NCI-H2196 (cell line): ENCODE data around the gene WNT7B.

Source experiments
- DNase-seq: peaks from one replicate; lab custom pipeline; 2025; ENCODE audit not compliant: unreplicated experiment; lab: John Stamatoyannopoulos, UW

Gene WNT7B

DNA sequence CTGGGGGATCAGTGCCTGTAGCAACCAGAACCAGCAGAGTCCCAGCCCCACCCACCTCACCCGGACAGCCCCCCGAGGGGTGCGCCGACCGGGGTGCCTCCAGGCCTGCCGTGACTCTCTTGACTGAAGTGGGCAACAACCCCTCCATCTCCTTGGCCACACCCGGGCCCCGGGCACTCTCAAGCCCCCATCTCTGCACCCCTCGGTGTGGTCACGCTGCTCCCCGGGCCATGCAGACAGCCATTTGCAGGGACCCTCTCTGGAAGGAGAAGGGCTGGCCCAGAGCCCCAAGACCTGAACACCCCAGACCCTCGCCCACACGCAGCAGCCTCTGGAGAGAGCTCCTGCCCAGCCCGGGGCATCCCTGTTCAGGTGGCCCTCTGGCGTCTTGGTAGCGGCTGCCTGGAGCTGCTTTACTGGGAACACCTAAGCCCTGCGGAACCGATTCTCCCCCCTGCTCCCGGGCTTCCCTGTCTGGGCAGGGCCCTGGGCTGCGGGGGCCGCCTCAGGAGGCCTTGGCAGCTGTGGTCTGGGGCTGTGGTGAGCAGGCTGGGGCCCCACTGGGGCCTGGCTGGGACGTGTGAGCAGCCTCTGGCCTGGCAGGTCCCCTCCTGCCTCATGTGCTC lies 84.9 kb downstream of the WNT7B start:
- DNase-seq = no peak

DNA sequence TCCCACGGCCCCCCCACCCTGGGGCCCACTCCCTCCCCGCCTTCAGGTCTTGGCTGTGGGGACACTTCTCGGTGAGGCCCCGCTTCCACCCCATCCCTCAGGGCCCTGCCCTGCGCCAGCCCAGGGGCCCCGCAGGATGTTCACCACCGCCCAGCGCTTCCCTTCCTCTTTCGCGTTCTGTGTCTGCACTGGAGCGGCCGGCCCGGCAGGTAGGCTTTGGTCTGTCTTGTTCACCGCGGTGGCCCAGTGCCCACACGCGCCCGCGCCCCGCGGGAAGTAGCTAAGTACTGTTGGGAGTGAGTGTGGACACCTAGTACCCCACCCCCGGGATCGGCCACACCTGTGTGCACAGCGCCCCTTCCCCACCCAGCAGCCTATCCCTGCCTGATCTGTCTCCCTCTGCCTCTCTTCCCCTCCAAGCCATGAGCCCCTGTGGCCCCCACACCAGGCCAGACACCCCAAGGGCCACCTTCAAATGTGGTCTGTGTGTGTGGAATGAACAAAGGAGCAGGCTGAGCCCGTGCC lies 85.4 kb downstream of the WNT7B start:
- DNase-seq = no peak

DNA sequence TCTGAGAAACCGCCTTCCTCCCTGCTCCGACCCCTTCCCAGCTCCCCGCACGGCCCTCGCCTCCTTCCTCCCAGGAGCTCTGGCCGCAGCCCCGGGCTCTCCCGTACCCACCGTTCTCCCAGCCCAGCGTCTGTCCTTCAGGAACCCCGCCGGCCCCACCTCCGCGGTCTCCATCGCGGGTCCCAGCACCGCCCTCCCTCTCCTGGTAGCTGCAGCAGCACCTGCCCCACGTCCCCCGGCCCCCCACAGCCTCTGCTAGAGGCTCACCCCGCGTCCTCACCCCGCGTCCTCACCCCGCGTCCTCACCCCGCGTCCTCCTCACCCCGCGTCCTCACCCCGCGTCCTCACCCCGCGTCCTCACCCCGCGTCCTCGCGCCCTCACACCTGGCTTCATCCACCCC lies 85.9 kb downstream of the WNT7B start:
- DNase-seq = no peak

DNA sequence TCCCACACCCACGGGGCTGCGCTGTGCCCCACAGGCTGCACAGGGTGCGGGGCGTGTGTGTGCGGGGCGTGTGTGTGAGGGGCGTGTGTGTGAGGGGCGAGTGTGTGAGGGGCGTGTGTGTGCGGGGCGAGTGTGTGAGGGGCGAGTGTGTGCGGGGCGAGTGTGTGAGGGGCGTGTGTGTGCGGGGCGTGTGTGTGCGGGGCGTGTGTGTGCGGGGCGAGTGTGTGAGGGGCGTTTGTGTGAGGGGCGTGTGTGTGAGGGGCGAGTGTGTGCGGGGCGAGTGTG lies 86.7 kb downstream of the WNT7B start:
- no peak for DNase-seq

DNA sequence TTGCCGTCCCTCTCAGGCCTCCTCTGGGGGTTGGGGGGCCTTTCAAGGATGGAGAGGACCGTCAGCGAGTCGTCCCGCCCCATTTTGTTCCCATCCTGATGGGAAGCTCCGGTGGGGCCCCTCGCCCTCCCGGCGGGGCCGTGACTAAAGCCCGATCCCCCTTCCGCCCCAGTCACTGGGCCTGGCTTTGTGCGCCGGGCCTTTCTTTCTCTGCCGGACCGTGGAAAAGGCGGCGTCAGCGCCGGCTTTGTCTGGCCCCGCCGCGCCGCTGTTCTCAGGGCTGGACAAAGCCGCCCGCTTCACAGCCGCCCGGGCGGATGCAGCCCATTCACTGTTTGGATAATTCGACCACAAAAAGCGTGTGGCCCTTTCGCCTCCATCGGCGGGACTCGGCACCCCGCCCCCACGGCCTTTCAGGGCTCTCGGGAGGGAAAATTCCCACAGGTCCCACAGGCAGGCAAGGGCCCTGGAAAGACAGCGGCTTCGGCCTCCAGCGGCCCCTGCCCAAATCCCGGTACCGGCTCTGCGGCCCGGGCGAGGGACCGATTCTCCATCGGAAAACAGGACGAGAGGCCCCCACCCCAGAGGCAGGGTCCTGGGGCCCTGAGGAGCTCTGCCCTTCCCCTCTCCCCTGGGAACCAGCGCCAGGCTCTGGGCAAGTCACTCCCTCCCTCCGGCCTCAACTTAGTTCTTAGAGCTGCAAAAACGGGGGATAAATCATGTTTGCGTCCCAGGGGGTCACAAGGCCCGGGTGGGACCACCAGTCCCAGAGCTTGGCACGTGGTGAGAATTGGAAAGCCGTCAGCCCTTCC lies 87.2 kb downstream of the WNT7B start:
- no peak for DNase-seq

DNA sequence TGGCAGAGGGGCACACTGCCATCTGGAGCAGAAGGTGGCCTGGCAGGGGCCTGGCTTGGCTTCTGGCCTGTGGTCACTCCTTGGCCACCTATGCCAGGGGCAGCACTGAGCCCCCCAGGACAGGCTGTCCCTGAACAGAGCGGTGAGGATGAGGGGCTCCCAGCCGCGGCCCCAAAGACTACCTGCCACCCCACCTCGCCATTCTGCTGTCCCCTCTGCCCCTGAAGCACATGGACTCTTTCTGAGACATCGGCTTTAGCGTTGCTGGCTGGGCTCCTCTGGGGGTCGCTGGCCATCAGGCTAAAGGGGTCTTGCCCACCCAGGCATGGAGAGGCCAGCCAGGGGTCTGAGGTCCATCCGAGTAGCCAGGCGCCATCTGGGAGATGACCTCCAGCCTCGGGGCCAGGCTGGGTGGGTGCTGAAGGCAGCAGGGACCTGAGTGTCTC lies 87.8 kb downstream of the WNT7B start:
- no peak for DNase-seq

DNA sequence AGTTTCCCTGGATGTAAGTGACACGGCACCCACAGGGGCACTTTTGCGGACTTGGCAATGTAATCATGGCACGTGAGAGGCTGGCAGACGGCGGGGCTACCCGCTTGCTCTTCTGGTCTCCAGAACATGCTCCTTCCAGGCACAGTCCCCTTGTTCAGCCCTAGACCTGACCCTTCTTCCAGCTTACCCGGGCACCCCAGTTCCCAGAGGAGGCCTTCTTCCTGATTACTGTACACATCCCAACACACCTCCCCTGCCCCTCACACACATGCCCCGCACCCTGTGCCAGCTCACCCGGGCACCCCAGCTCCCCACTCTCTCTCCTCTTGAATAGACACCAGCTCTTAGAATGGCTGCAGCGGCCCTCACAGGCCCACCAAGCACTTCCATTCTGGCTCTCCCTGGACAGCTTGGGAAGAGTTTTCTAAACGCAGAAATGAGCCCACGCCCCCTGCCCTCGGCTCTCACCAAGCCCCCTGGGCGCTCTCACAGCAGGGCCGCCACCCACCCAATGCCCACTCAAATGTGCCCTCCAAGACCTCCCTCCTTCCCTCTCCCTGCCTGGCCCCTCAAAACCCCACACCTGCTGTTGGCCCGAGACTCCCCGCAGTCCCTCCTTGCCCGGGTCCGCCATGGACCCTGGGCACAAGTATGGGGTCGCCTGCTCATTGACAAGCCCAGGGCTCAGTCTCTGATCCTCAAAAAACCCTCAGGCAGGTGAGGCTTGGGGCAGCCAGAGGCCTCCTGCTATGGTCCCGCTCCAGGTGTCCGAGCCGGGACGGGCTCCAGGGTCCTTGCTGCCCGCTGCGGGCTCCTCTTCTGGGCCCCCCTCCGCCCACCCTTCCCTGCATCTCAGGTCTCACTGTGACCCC lies 88.5 kb downstream of the WNT7B start:
- DNase-seq = no peak

DNA sequence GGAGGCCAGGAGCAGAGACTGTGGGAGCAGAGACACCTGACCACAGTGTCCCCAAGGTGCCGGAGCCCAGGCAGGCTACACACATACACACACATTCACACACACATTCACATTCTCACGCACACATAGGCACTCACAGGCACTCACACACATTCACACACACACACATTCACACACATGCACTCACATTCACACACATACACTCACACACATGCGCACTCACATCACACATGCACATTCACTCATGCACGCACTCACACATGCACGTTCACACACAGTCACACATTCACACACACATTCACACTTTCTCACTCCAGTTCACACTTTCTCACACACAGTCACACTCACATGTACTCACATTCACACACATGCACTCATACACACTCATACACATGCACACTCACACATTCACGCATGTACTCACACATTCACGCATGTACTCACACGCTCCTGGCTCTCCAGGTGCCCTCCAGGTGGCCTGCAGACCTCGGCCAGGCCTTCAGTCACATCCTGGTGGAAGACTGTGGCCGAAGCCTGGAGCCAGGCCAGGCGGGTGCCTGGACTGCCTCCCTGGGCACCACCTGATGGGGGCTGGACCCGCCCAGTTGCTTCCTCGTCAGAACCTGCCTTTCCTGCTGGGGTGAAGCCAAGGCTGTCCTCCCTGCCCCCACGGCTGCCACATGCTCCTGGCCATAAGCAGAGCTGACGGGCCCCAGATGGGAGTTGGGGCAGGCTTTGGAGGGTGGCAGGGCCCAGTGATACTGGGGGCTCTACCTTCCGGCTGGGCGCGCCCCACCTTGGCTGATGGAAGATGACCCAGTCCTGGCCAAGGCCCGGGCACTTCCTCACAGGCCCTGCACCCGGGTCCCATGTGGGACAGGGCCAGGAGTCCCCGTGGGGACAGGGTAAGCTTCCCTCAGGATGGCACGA lies 89.5 kb downstream of the WNT7B start:
- peak; percentile 95 for DNase-seq

DNA sequence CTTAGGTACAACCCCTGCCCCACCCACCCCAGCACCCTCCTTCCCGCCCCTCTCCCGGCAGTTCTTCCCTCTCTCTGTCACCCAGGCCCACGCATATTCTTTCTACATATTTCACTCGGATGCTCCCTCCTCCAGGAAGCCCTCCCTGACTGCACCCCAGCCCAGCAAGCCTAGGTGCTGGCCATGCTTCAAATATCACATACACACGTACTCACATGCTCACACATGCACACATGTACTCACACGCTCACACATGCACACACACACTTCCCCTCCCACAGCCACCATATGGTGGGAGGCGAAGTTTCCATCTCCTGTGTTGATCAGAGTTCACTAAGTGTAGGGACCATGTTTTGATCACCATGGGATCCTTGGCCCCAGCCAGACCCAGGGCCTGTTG lies 90.4 kb downstream of the WNT7B start:
- no peak for DNase-seq

DNA sequence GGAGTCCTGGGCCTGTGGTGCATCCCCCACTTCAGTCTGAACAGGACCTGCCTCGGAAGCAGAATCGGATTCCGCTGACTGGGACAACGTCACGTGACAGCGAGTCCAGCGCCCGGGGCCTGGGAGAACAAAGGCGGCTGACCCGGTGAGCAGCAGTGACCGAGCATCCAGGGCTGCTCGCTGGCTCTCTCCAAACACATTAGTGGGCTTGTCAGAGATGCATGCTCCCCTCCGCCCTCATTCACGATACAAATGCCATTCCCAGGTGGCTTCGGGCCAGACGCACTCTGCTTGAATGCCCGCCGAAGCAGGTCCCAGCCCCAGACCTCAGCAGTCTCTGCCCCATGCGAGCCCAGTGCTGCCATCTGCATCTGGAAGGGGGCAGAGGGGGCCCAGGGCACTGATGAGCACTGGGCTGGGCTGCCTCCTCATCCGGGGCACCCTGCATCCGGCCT lies 91.0 kb downstream of the WNT7B start:
- DNase-seq = no peak

DNA sequence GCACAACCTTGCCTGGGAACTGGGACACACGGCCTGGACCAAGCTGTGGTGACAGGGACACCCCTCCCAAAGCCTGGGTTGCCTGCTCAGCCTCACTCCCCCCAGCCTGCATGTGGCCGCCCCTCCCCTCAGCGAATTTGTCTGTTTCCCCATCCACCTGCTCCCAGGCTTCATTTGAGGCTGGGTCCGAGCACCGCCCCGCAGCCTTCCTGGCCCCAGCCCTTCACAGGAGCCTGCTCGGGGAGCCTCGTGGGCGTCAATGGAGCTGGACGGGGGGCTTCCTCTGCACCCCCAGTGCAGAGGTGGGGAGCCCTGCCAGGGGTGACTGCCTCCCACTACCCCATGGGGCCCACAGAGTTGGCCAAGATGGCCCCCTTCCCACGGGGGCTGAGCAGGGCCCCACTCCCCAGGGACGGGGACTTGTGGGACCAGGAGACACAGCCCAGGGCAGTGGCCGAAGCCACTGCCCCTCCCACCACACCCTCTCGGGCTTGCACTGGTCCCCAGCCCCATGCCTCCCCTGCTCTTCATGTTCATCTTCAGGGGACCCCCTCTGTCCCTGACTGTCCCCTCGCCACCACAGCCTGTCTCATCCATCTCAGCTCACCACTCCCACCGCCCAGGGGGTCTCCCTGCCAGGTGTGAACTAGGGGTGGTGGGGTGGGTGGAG lies 91.7 kb downstream of the WNT7B start:
- DNase-seq = no peak

DNA sequence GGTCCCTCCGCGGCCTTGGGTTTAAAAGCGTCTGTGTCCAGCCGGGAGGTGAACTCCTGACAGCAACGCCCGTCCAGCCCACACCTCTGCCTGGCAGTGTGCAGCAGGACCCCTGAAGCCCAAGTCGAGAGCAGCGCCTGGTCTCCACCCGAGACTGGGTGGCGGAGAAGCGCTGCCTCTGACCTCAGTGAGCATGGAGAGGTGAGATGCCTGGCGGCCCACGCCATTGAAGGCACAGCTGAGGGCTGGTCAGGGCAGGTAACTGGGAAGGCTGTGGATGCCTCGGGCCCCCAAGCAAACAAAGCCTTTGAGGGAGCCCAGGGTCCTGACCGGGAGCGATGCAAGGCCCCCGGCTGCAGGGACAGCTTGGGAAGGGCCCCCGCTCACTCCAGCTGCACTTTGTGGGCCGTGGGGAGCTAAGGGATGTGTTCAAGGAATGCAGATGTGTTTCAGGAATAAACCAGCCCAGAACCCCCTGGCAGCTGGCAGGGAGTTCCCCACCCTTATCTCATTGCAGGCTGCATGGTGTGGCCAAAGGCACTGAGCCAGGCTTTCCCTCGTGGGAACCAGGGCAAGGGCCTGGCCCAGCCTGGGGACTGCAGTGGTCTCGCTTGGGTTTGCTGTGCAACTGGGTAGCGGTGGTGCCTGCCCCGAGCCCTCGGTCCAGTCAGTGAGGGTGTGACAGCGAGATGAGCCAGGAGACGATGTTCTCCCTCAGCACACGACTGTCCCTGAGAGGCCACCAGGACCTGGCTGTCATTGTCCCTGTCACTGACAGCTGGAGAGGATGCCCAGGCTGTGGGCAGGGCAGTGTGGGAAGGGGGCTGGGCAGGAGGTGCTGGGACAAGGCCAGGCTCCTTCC lies 92.5 kb downstream of the WNT7B start:
- no peak for DNase-seq

DNA sequence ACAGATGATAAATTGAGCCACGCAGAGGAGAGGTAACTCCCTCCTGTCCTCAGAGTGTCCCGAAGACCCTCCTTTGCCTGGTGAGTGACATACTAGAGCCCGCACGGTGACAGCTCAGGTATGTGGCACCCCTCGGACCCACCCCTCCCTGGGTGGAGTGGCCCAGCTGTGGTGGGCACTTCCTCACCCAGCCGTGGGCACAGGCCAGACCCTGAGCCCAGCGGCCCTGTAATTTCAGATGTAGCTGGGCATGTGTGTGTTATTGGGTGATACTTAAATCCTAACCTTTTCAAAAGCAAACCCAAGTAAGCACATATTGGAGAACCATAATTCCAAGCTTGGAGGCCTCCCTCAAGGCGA lies 93.2 kb downstream of the WNT7B start:
- no peak for DNase-seq

DNA sequence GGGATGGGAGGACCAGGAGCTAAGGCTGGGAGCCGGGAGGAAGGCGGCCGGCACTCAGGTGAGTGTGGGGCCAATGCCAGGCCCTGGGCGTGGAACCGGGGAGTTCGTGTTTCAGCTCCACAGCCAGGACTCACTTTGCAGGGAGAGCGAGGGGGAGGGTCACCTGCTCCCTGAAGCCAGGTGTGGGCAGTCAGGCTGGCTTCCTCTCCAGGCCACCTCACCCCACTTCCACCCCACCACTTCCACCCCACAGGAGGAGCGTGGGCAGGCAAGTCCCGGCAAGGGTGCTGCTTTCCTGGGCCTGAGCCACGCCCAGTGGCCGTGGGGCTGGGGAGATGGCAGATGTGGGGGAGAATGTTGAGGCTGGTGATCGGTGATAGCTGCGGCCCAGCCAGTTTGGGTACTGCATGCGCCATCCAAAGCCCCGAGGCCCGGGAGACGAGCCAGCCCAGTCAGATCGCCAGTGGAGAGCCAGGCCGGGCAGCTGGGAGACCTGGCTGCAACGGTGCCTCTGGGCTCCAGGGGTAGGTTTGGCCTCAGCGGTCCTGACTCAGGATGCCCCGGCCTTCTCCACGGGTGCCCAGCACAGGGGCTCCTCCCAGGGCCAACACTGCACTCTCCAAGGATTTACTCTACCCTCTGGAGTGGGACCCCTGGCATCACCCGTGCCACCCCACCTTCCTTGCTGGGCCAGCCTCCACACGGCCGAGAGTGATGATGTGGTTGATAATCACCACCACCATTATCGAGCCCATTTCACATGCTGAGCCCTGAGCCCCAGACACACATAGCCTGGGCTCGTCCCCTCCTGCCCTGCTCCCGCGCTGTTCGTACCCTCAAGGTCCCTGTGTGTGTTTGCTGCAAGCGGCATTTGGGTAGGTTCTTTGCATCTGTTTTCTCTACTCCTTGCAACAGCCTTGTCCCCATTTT lies 93.8 kb downstream of the WNT7B start:
- no peak for DNase-seq

DNA sequence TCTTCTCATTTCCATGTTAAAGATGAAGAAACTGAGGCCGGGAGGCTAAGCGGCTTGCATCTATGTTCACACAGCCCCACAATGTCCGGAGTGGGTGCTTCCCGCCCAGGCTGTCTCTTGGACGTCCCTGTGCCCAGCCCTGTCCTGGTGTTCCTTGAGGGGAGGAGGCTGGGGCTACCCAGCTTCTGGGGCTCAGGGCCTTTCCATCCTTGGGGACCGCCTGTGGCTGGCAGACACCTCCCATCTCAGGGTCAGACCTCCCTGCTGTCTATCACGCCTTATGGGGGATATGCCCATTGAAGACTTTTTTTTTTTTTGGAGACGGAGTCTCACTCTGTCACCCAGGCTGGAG lies 95.5 kb downstream of the WNT7B start:
- no peak for DNase-seq

DNA sequence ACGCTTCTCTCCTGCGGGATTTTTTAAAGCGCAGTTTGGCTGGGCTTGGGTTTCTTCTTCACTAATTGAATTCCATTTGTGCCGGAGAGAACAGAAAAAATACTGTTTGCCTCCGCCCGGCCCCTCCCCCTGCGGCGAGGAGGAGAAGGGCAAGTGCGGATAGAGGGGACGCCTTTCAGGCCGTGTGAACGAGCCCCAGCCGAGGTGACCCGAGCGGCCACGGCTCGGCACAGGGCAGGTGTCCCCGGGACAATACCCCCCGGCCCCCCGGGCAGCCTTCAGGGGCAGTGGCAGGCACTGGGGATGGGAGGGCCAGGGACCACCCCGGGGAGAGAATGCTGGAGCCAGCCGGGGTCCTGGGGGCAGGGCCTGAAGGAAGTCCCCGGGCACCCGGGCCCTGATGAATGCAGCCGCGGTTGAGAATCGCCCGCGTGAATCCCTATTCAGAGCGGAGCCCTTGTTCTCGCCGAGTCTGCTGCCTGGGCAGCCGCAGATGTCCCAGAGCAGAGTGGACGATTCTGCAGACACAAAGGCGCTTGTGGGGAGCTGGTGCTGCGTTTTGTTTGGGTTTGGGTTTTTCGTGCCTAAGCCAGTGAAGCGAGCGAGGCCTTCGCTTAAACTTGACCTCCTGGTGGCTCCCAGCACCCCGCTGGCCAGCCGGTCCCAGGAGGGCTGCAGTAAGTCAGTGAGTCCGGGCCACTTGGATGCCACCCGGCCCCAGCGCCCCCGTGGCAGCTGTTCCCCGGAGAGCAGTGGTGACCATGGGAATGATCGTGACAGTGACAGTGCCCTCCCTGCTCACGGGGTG lies 96.0 kb downstream of the WNT7B start:
- no peak for DNase-seq

DNA sequence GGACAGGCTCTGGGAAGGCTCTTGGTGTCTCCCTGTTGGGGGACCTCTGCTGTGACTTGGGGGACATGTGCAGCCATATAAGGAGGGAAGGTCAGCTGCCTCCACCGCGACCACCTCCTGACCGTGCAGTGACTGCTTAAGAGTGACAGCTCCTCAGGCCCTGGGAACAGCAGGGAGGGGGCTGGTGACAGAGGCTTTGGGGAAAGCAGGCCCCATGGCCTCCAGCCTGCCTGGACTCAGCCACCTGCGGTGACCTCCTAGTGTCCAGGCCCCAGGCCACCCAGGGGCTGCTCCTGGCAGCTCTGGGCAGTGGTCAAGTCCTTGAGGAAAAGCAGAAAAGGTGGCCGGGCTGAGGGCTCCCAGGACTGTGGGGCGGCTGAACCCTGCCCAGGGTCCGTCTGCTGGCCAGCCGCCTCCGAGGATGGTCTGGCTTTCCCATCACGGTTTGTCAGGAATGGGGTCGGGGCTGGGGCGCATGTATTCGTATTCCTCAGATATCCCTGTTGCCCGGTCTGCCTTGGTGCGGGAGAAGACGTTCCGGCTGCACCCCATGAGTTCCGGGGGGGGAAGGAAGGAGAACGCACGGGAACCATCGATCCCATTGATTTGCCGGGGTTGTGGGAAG lies 96.8 kb downstream of the WNT7B start:
- DNase-seq = no peak
